ENCODE data around the gene UGT1A7. TPM values are rescaled to one million over a fixed set of nuclear protein-coding genes. Genes with fewer than 3 reads are reported as not detected.

Gene UGT1A7
- total RNA-seq, 6 donors from 2014 or later, result not detected

DNA sequence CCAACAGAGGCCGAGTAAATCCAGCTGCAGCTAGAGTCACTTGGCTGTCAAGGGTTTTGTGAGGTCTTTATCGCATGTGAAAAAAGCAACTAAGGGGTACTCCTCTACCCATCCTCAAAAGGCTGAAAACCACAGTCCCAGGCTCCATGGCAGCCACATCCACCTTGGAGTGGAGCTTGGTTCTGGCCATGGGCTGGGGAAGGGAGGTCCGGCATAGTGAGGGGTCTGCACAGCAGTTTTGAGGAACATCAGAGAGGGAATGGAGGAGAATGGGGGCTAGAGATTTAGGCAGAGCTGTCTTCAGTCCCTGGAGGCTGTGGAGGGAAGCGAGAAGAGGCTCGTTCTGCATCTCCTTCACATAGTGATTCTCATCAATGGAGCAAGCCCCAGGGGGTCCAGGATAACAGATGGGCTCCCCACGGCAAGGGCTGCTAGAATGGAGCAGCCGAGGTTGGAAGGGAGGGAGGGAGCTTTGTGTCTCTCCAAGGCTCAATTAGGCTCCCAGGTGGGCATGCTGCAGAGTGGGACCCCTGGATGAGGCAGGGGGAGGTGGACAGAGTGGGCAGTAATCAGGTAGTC lies 117.5 kb downstream of the UGT1A7 start:
- ATAC-seq (ENCODE audit: low FRiP score in 2 of 2), result no peak
- DNase-seq, result peak in 1 of 2 donors; percentile 8
- 60 to 65% methylated on average over 6 to 7 of the region's 7 CpGs for WGBS, 2 donors
- H3K4me3 ChIP-seq, result no peak overlapping the region
- TF ChIP-seq EP300 (IDR thresholded peaks at IDR 0.05) (no peak), POLR2A (IDR thresholded peaks at IDR 0.05) (no peak), POLR2AphosphoS5 (IDR thresholded peaks at IDR 0.05) (no peak)
- TF ChIP-seq, protein P1, sequence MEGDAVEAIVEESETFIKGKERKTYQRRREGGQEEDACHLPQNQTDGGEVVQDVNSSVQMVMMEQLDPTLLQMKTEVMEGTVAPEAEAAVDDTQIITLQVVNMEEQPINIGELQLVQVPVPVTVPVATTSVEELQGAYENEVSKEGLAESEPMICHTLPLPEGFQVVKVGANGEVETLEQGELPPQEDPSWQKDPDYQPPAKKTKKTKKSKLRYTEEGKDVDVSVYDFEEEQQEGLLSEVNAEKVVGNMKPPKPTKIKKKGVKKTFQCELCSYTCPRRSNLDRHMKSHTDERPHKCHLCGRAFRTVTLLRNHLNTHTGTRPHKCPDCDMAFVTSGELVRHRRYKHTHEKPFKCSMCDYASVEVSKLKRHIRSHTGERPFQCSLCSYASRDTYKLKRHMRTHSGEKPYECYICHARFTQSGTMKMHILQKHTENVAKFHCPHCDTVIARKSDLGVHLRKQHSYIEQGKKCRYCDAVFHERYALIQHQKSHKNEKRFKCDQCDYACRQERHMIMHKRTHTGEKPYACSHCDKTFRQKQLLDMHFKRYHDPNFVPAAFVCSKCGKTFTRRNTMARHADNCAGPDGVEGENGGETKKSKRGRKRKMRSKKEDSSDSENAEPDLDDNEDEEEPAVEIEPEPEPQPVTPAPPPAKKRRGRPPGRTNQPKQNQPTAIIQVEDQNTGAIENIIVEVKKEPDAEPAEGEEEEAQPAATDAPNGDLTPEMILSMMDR (IDR thresholded peaks at IDR 0.05), result no peak
- no peaks in the 10 kb centered on the region for H3K4me1 ChIP-seq
- H3K36me3 ChIP-seq, result no peaks in the 10 kb centered on the region
- no peak overlapping the region for H3K27ac ChIP-seq
- H3K27me3 ChIP-seq, result no peaks in the 10 kb centered on the region
- no peaks in the 10 kb centered on the region for H3K9me3 ChIP-seq

DNA sequence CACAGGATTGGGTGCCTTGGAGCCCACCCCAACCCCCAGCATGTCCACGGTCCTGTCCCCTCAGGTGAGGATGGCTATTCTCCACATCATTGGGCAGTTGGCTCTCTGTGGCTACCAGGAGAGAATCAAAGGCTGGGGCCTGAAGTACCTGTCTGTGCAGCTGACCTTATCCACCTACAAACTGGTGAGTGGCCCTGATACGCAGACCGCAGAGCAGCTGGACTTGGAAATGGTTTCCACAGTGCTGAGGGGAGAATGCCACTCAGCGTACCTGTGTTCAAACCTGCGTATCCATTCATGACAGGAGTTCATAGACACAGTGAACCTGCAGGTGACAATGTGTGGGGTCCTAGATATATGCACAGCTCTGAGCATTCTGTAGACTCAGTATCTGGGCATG lies 118.0 kb downstream of the UGT1A7 start:
- no peaks in the 10 kb centered on the region for H3K9me3 ChIP-seq

DNA sequence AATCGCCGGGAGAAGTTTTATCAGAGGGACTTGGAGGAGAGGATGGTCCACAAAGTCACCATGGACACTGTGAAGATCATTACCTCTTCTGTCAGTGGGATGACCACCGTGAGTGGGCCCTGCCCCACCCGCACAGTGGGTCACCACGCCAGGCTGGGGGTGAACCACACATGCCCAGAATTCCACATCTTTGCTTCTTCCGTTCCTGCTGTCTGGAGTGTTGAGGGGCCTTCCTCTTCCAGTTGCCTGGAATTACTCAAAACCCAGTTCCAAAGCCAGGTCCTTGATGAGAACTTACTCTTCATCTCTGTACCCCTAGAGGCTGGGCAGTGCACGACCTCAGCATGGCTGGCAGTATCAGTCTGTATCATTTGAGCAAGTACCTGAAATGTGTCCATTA lies 118.5 kb downstream of the UGT1A7 start:
- 87 to 91% methylated on average over 4 to 7 of the region's 7 CpGs for WGBS, 2 donors
- Histone ChIP-seq H3K27ac (no peak overlapping the region), H3K27me3 (no peaks in the 10 kb centered on the region), H3K4me3 (no peak overlapping the region), H3K4me1 (no peaks in the 10 kb centered on the region), H3K36me3 (no peaks in the 10 kb centered on the region), H3K9me3 (no peaks in the 10 kb centered on the region)
- ATAC-seq (ENCODE audit: low FRiP score in 2 of 2) (no peak), DNase-seq (no peak)
- TF ChIP-seq EP300 (IDR thresholded peaks at IDR 0.05), result no peak
- TF ChIP-seq, protein P1 (IDR thresholded peaks at IDR 0.05), result no peak
- TF ChIP-seq POLR2AphosphoS5 (IDR thresholded peaks at IDR 0.05), result no peak
- no peak for TF ChIP-seq POLR2A (IDR thresholded peaks at IDR 0.05)

More for the DNA sequence above, 118.0 kb downstream of the UGT1A7 start:
- ATAC-seq (ENCODE audit: low FRiP score in 2 of 2), result no peak
- H3K27ac ChIP-seq, result no peak overlapping the region
- no peaks in the 10 kb centered on the region for H3K27me3 ChIP-seq
- 43 to 46% methylated on average over 4 to 5 of the region's 5 CpGs for WGBS, 2 donors
- TF ChIP-seq EP300 (IDR thresholded peaks at IDR 0.05) (no peak), POLR2AphosphoS5 (IDR thresholded peaks at IDR 0.05) (no peak), POLR2A (IDR thresholded peaks at IDR 0.05) (no peak)
- TF ChIP-seq, protein P1 (IDR thresholded peaks at IDR 0.05), result no peak
- H3K36me3 ChIP-seq, result no peaks in the 10 kb centered on the region
- no peaks in the 10 kb centered on the region for H3K4me1 ChIP-seq
- no peak for DNase-seq
- H3K4me3 ChIP-seq, result no peak overlapping the region

DNA sequence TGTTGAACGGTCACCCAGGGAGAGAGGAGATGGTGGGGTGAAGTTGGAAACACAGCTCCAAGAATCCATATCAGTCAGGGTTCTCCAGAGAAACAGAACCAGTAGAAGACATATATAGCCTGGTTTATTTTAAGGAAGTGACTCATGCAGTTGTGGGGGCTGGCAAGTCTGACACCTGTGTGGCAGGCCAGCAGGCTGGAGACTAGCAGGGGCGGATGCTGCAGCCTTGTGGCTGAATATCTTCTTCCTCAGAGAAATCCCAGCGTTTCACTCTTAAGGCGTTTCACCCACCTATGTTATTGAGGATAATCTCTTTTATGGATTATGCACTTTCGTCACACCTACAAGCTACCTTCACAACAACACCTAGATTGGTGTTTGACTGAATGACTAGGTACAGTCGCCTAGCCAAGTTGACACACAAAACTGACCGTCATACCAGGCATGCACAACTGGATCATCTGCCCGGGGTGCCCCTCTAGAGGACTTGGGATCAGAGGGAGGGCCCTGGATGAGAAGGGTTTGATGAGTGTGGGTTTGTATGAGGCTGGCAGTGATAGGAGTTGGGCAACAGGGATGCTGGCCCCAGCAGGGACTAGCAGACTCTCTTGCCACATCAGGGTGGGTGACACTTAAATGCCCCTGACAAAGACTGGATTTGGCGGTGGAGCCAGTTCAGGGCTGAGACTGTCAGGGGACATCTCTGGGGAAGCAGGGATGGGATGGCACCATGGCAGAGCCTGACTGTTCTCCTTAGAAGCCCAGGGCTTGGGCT lies 119.8 kb downstream of the UGT1A7 start:
- Histone ChIP-seq H3K27me3 (no peaks in the 10 kb centered on the region), H3K4me1 (no peaks in the 10 kb centered on the region), H3K36me3 (no peaks in the 10 kb centered on the region), H3K9me3 (no peaks in the 10 kb centered on the region), H3K4me3 (no peak overlapping the region), H3K27ac (no peak overlapping the region)
- DNase-seq (no peak), ATAC-seq (ENCODE audit: low FRiP score in 2 of 2) (no peak)
- WGBS, 2 donors, result 76 to 79% methylated on average over 9 of the region's 9 CpGs
- TF ChIP-seq POLR2AphosphoS5 (IDR thresholded peaks at IDR 0.05) (no peak), EP300 (IDR thresholded peaks at IDR 0.05) (no peak), POLR2A (IDR thresholded peaks at IDR 0.05) (no peak)
- TF ChIP-seq, protein P1 (IDR thresholded peaks at IDR 0.05), result no peak
